Vagina (tissue), 2 donors: ENCODE results near the gene FKBP3.
"Not testable (repeated sequence)": the region's sequence is repeated elsewhere in the genome, so short reads cannot be mapped to it uniquely, and the experiment has no call there.

ENCODE experiments used
- POLR2A ChIP-seq, 2 donors: fragments of 450-650 bp; IDR thresholded peaks; one replicate each; pipeline ENCODE4 v1.6.1; 2017; ENCODE audit warnings: antibody characterized with exemption in 2 of 2, mild to moderate bottlenecking in 2 of 2, moderate library complexity in 2 of 2
- POLR2AphosphoS5 ChIP-seq, 2 donors: sonication (generic); formaldehyde crosslinking; IDR thresholded peaks; one replicate each; pipeline ENCODE4 v1.9.0; 2017; ENCODE audit warnings: antibody characterized with exemption in 2 of 2, mild to moderate bottlenecking in 2 of 2, low read depth in 1 of 2; ENCODE audit not compliant: insufficient read depth in 1 of 2
- TF ChIP-seq, protein P1 (sequence below), 3 experiments: fragments of 450-650 bp in 2 of 3; fragments of 200-600 bp in 1 of 3; sonication (generic) in 1 of 3; IDR thresholded peaks; one replicate each; pipeline ENCODE4 v1.5.1; 2017 to 2019; ENCODE audit warnings: antibody characterized with exemption in 3 of 3, mild to moderate bottlenecking in 2 of 3, moderate library complexity in 2 of 3

GRCh38 chr14:45081096-45081495, 53.2 kb downstream of the FKBP3 start:
- TF ChIP-seq, protein P1, sequence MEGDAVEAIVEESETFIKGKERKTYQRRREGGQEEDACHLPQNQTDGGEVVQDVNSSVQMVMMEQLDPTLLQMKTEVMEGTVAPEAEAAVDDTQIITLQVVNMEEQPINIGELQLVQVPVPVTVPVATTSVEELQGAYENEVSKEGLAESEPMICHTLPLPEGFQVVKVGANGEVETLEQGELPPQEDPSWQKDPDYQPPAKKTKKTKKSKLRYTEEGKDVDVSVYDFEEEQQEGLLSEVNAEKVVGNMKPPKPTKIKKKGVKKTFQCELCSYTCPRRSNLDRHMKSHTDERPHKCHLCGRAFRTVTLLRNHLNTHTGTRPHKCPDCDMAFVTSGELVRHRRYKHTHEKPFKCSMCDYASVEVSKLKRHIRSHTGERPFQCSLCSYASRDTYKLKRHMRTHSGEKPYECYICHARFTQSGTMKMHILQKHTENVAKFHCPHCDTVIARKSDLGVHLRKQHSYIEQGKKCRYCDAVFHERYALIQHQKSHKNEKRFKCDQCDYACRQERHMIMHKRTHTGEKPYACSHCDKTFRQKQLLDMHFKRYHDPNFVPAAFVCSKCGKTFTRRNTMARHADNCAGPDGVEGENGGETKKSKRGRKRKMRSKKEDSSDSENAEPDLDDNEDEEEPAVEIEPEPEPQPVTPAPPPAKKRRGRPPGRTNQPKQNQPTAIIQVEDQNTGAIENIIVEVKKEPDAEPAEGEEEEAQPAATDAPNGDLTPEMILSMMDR (IDR thresholded peaks at IDR 0.05) = not testable (repeated sequence)
- TF ChIP-seq POLR2A (IDR thresholded peaks at IDR 0.05); POLR2AphosphoS5 (IDR thresholded peaks at IDR 0.05; ENCODE audit: insufficient read depth in 1 of 2, low read depth in 1 of 2): not testable (repeated sequence)
